ENCODE data around the gene OSBPL6.

Gene OSBPL6

DNA sequence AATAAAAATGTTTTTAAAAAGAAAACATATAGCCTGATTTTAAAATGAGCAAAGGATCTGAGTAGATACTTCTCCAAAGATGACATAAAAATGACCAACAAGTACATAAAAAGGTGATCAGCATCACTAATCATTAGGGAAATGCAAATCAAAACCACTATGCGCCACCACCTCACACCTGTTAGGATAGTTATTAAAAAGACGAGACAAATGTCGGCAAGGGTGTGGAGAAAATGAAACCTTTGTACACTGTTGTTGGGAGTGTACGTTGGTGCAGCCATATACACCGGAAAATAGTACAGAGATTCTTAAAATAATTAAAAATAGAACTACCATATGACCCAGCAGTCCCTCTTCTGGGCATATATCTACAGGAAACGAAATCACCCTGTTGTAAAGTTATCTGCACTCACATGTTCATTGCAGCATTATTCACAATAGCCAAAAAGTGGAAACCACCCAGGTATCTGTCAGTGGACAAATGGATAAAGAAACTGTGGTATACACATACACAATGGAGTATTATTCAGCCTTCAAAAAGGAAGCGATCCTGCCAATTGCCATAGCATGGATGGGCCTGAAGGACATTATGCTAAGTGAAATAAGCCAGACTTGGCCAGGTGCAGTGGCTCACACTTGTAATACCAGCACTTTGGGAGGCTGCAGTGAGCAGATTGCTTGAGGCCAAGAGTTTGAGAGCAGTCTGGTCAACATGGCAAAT lies 165.0 kb downstream of the OSBPL6 start:
- H3K27me3 ChIP-seq (replicated peaks; ENCODE audit: control insufficient read depth, insufficient read depth, low read length): no peaks in the 10 kb centered on the region
- no peak for DNase-seq (ENCODE audit: extremely low read depth, insufficient read length)

DNA sequence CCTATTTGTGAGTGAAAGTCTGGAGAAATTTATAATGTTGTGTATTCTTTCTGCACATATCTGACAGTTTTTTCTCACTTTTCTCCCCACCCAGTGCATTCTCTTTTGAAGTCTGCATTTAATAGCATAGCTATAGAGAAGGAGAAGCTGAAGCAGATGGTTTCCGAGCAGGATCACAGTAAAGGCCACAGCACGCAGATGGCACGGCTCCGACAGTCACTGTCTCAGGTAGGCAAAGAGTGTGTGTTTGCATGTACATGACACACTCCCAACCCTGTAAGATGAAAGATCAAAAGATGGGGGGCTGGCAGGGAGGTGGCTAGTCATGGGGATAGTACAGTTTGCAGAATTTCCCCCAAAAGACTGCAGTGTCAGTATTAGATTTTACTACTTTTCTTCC lies 167.3 kb downstream of the OSBPL6 start:
- Histone ChIP-seq H3K27me3 (replicated peaks; ENCODE audit: control insufficient read depth, insufficient read depth, low read length) (no peaks in the 10 kb centered on the region), H3K36me3 (ENCODE audit: control insufficient read depth, insufficient read depth, low read length) (no peaks in the 10 kb centered on the region), H3K4me3 (replicated peaks; ENCODE audit: low read depth, low read length) (no peak overlapping the region)
- TF ChIP-seq, protein P1, sequence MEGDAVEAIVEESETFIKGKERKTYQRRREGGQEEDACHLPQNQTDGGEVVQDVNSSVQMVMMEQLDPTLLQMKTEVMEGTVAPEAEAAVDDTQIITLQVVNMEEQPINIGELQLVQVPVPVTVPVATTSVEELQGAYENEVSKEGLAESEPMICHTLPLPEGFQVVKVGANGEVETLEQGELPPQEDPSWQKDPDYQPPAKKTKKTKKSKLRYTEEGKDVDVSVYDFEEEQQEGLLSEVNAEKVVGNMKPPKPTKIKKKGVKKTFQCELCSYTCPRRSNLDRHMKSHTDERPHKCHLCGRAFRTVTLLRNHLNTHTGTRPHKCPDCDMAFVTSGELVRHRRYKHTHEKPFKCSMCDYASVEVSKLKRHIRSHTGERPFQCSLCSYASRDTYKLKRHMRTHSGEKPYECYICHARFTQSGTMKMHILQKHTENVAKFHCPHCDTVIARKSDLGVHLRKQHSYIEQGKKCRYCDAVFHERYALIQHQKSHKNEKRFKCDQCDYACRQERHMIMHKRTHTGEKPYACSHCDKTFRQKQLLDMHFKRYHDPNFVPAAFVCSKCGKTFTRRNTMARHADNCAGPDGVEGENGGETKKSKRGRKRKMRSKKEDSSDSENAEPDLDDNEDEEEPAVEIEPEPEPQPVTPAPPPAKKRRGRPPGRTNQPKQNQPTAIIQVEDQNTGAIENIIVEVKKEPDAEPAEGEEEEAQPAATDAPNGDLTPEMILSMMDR (IDR thresholded peaks at IDR 0.05; ENCODE audit: insufficient read depth, low read length, poor library complexity, severe bottlenecking): no peak
- DNase-seq (ENCODE audit: extremely low read depth, insufficient read length): no peak

More for the DNA sequence above, 165.0 kb downstream of the OSBPL6 start:
- H3K36me3 ChIP-seq (ENCODE audit: control insufficient read depth, insufficient read depth, low read length): no peaks in the 10 kb centered on the region
- H3K4me3 ChIP-seq (replicated peaks; ENCODE audit: low read depth, low read length): no peak overlapping the region
- TF ChIP-seq, protein P1 (IDR thresholded peaks at IDR 0.05; ENCODE audit: insufficient read depth, low read length, poor library complexity, severe bottlenecking): no peak

DNA sequence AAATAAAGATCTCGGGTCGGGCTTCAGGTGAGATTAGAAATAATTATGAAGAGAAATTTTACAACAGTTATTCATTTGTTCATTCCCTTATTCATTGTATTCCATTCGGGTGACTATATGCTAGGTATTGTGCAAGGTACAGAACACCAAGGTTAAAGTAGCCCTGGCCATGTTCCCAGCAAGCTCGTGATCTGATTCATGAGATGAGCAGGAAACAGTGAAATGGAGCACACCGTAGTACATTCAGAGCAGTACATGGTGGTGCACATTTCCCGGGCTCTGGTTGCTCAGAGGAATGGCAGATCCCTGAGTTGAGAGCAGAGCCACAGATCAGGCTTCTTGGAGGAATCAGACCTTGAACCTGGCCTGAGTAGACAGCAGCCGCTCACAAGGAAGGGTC lies 168.9 kb downstream of the OSBPL6 start:
- TF ChIP-seq, protein P1 (IDR thresholded peaks at IDR 0.05; ENCODE audit: insufficient read depth, low read length, poor library complexity, severe bottlenecking): no peak
- no peak overlapping the region for H3K4me3 ChIP-seq (replicated peaks; ENCODE audit: low read depth, low read length)
- DNase-seq (ENCODE audit: extremely low read depth, insufficient read length): no peak

DNA sequence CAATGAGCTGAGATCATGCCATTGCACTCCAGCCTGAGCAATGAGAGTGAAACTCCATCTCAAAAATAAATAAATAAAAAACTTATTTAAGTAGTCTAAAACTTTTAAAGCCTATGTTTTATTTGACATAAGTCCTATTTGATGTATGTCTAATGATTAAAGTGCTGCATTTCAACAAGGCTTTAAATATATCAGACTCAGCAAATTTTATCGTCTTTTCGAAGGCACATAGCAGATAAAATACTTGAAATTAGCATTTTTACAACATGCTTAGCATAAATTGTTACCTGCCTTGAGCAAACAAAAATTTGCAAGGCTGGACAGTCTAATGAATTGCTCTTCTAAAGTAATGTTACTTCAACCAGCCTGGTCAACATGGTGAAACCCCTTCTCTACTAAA lies 170.8 kb downstream of the OSBPL6 start:
- peaks cover 2% of the 10 kb centered on the region; the same call in 1 of the 2 replicates for H3K27me3 ChIP-seq (replicated peaks; ENCODE audit: control insufficient read depth, insufficient read depth, low read length)
- no peak for DNase-seq (ENCODE audit: extremely low read depth, insufficient read length)
- H3K4me3 ChIP-seq (replicated peaks; ENCODE audit: low read depth, low read length): no peak overlapping the region
- TF ChIP-seq, protein P1 (IDR thresholded peaks at IDR 0.05; ENCODE audit: insufficient read depth, low read length, poor library complexity, severe bottlenecking): no peak
- no peaks in the 10 kb centered on the region for H3K36me3 ChIP-seq (ENCODE audit: control insufficient read depth, insufficient read depth, low read length)

More for the DNA sequence above, 168.9 kb downstream of the OSBPL6 start:
- H3K27me3 ChIP-seq (replicated peaks; ENCODE audit: control insufficient read depth, insufficient read depth, low read length): peaks cover 2% of the 10 kb centered on the region; the same call in 1 of the 2 replicates
- no peaks in the 10 kb centered on the region for H3K36me3 ChIP-seq (ENCODE audit: control insufficient read depth, insufficient read depth, low read length)

DNA sequence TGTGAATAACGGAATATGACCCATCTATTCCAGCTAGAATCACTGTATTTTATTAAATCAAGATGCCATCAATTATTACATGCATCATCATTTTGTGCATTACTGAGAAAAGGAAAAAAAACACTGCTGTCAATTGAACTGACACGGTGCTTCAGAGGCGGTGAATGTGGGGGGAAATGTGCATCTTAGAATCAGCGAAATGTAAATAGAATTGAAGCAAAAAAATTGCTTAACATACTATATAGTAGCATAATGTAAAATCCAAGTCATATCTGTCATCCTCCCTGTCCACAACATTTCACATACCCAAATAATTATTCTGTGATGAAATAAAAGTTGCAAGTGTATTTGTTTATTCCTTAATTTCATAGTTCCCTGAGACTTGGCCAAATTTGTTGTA lies 172.1 kb downstream of the OSBPL6 start:
- Histone ChIP-seq H3K36me3 (ENCODE audit: control insufficient read depth, insufficient read depth, low read length) (no peaks in the 10 kb centered on the region), H3K27me3 (replicated peaks; ENCODE audit: control insufficient read depth, insufficient read depth, low read length) (peaks cover 2% of the 10 kb centered on the region; the same call in 1 of the 2 replicates), H3K4me3 (replicated peaks; ENCODE audit: low read depth, low read length) (no peak overlapping the region)
- no peak for DNase-seq (ENCODE audit: extremely low read depth, insufficient read length)
- TF ChIP-seq, protein P1 (IDR thresholded peaks at IDR 0.05; ENCODE audit: insufficient read depth, low read length, poor library complexity, severe bottlenecking): no peak

Measured in GM06990 (cell line).